ENCODE results near the gene PRKCH.
"Not testable (repeated sequence)": the region's sequence is repeated elsewhere in the genome, so short reads cannot be mapped to it uniquely, and the experiment has no call there.

The PRKCH gene

GRCh38 chr14:61520576-61520975, 199.2 kb downstream of the PRKCH start:
- TF ChIP-seq ZNF274 (IDR thresholded peaks at IDR 0.05; ENCODE audit: low read depth, low read length) = no peak
- H3K4me3 ChIP-seq (ENCODE audit: low read length) = no peak overlapping the region

- no peak overlapping the region for H3K4me3 ChIP-seq (ENCODE audit: low read length)
- no peak for TF ChIP-seq ZNF274 (IDR thresholded peaks at IDR 0.05; ENCODE audit: low read depth, low read length)
These were observed 200.4 kb downstream of the PRKCH start for GRCh38 chr14:61521773-61522172.

GRCh38 chr14:61523751-61524150, 202.4 kb downstream of the PRKCH start:
- TF ChIP-seq ZNF274 (IDR thresholded peaks at IDR 0.05; ENCODE audit: low read depth, low read length) = no peak
- no peak overlapping the region for H3K4me3 ChIP-seq (ENCODE audit: low read length)

GRCh38 chr14:61524211-61524806, 202.9 kb downstream of the PRKCH start:
- no peak for TF ChIP-seq ZNF274 (IDR thresholded peaks at IDR 0.05; ENCODE audit: low read depth, low read length)
- no peak overlapping the region for H3K4me3 ChIP-seq (ENCODE audit: low read length)

- TF ChIP-seq ZNF274 (IDR thresholded peaks at IDR 0.05; ENCODE audit: low read depth, low read length) = no peak
- peak overlapping the region; percentile 4; the same call in 1 of the 2 replicates for H3K4me3 ChIP-seq (ENCODE audit: low read length)
These were observed 203.5 kb downstream of the PRKCH start for GRCh38 chr14:61524936-61525292.

GRCh38 chr14:61525293-61526011, 204.1 kb downstream of the PRKCH start:
- no peak for TF ChIP-seq ZNF274 (IDR thresholded peaks at IDR 0.05; ENCODE audit: low read depth, low read length)
- H3K4me3 ChIP-seq (ENCODE audit: low read length) = no peak overlapping the region

- TF ChIP-seq ZNF274 (IDR thresholded peaks at IDR 0.05; ENCODE audit: low read depth, low read length) = no peak
- H3K4me3 ChIP-seq (ENCODE audit: low read length) = no peak overlapping the region
These were observed 205.3 kb downstream of the PRKCH start for GRCh38 chr14:61526405-61527312.

- H3K4me3 ChIP-seq (ENCODE audit: low read length) = no peak overlapping the region
- no peak for TF ChIP-seq ZNF274 (IDR thresholded peaks at IDR 0.05; ENCODE audit: low read depth, low read length)
These were observed 206.1 kb downstream of the PRKCH start for GRCh38 chr14:61527325-61528100.

GRCh38 chr14:61528591-61529021, 207.2 kb downstream of the PRKCH start:
- no peak for TF ChIP-seq ZNF274 (IDR thresholded peaks at IDR 0.05; ENCODE audit: low read depth, low read length)
- no peak overlapping the region for H3K4me3 ChIP-seq (ENCODE audit: low read length)

GRCh38 chr14:61529360-61529759, 208.0 kb downstream of the PRKCH start:
- not testable (repeated sequence) for H3K4me3 ChIP-seq (ENCODE audit: low read length)

- TF ChIP-seq ZNF274 (IDR thresholded peaks at IDR 0.05; ENCODE audit: low read depth, low read length) = no peak
- H3K4me3 ChIP-seq (ENCODE audit: low read length) = no peak overlapping the region
These were observed 208.9 kb downstream of the PRKCH start for GRCh38 chr14:61530296-61530695.

- TF ChIP-seq ZNF274 (IDR thresholded peaks at IDR 0.05; ENCODE audit: low read depth, low read length) = no peak
- no peak overlapping the region for H3K4me3 ChIP-seq (ENCODE audit: low read length)
These were observed 209.5 kb downstream of the PRKCH start for GRCh38 chr14:61530896-61531295.

- no peak for TF ChIP-seq ZNF274 (IDR thresholded peaks at IDR 0.05; ENCODE audit: low read depth, low read length)
- H3K4me3 ChIP-seq (ENCODE audit: low read length) = no peak overlapping the region
These were observed 210.2 kb downstream of the PRKCH start for GRCh38 chr14:61531465-61532122.

GRCh38 chr14:61532123-61532505, 210.7 kb downstream of the PRKCH start:
- H3K4me3 ChIP-seq (ENCODE audit: low read length) = no peak overlapping the region
- TF ChIP-seq ZNF274 (IDR thresholded peaks at IDR 0.05; ENCODE audit: low read depth, low read length) = no peak
